HG03108 (cell line): ENCODE data around the gene CDH11.

Source experiments
- ATAC-seq: cut with Tn5 transposase; IDR thresholded peaks from one replicate; pipeline ENCODE4 v1.9.1; 2021; ENCODE audit warnings: moderate library complexity; ENCODE audit not compliant: unreplicated experiment

The CDH11 gene

GRCh38 chr16:64919929-64920607, 201.8 kb downstream of the CDH11 start:
- ATAC-seq = no peak

DNA sequence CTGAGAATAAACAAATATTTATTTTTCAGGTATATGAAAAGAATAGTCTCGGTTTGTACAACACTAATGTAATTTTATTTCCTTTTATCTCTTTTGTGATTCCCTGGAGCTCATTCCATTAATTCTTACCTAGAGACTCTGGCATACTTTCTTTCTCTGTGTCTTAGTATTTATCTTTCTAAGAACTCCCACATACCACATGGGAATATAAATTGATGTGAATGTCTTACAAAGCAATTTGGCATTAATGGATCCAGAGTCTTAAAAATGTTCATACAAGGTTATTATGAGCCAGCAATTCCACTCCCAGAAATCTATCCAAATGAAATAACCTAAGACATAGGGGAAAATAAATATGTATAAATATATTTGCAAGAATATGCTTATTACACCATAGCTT, 202.7 kb downstream of the CDH11 start:
- no peak for ATAC-seq

DNA sequence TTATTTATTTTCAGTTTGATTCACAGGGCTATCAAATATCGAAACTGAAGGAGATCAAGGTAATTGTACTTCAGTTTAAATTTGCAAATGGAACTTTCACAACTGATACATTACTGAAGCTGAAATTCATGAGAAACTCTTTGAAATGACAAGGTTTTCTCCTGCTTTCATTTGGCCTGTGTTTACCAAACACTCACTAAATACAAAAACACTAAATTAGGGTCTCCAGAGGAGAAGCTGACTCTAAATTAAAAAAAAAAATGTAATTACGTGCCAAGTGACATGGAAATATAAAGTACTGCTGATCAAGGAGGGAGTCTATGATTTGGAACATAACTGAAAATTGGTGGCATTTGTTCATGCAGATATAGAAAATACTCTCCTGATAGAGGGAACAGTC, 205.8 kb downstream of the CDH11 start:
- no peak for ATAC-seq

DNA sequence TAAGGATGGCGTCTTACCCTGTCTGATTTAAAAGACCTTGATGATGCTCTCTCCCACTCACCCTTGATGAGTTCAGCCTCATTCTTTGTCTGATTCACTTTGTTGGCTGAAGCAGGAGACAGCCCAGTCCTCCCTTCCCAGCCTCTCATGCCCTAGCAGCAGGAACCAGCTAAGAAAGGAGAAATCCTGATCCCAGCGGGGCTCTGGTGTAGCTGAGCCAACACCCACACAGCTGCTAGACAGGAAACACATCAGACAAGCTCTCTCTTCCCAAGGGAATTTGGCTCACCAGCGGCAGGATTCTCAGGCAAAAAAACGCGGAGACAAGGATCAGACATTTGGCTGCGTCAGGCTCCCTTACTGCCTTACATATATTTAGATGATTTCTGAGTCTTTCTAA, 211.5 kb downstream of the CDH11 start:
- ATAC-seq = no peak

DNA sequence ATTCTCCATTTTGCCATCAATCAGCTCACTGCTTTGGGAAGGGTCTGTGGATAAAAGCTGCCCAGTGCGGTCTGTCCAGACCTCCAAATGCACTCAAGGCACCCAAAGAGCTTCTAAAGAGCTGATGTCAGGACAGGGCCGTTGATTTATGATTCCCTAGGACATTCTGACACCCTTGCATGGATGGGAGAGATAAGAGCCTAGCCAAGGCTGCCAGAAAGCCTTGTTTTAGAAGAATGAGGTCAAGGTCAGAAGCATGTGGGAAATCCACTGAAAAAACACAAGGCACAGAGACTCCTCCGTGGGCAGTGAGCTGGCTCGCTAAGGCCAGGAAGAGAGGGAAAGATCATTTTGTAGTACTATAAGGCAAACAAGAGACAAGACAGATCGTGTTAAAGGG, 214.0 kb downstream of the CDH11 start:
- no peak for ATAC-seq

DNA sequence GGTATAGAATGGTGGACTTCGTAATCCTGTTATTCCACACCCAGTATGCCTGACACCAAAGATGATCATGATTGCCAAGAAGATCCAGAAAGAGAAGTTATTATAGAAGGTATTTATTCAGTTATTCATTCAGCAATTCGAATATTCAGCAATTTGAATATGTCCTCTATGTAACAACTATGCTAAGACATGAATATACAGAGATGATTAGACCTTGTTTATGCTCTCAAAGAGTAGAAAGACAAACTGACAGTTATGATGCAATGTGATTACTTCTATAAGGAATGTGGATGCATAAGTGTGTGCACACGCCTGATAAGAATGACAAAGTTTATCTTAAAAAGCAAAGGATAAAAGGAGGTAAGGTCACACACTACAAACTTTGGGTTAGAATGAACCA, 218.1 kb downstream of the CDH11 start:
- ATAC-seq = no peak

GRCh38 chr16:64900517-64900916, 221.3 kb downstream of the CDH11 start:
- no peak for ATAC-seq

DNA sequence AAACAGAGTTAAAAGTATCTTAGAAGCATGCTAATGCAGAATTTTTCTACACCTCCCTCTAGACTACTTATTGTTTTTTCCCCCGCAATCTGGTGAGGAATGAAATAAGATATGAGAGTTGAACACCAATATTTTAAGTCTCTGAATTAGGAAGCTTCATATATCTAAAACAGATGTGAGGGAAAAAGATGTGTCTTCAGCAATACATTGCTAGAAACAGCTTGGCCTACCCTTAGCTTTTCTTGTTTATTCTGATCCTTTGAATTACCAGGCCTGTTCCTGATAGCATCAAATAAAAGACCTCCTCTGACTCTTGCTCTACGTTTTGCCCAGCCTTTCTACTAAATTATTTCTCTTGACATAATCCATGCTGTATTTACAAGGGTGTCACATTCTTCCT, 221.8 kb downstream of the CDH11 start:
- ATAC-seq = no peak

- ATAC-seq = no peak
These were observed 223.7 kb downstream of the CDH11 start for GRCh38 chr16:64898159-64898558.
